ENCODE measurements around the gene IDH3G.
"Not testable (repeated sequence)": the region's sequence is repeated elsewhere in the genome, so short reads cannot be mapped to it uniquely, and the experiment has no call there.

The IDH3G gene

DNA sequence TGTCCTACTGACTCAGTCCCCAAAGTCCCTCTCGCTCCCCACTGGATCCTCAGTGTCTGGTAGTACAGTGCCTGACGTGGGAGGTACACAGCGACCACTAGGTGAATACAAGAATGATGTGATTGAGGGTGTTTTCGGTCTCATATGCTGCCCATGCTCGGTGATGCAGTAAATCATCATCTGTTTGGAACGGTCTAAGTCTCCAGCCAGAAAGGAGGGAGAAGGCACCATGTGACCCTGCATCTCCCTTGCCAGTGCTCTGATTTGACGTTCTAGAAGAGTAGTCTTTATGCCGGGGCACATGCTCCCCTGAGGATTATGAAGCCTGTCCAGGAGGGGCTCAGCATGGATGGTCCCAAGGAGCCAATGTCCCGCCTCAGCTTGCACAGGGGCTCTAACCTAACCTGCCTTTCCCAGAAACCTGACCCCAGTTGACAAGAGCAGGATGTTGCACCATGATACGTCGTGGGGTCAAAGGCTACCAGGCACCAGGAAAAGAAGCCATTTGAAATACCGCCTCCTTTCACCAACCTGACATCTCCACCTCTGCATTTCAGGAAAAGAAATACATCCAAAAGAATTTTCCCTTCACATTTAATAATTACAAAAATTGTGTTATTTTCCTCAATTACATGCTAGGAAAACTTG, 43.9 kb downstream of the IDH3G start:
- H3K9me3 ChIP-seq (ENCODE audit: low read depth, low read length) = no peaks in the 10 kb centered on the region
- H3K36me3 ChIP-seq (ENCODE audit: insufficient read depth, low read length) = no peaks in the 10 kb centered on the region
- TF ChIP-seq EZH2 (IDR thresholded peaks at IDR 0.05) = no peak
- TF ChIP-seq POLR2AphosphoS5 (IDR thresholded peaks at IDR 0.05; ENCODE audit: borderline replicate concordance, low read depth, low read length) = no peak
- no peak for TF ChIP-seq FOXP2 (optimal IDR thresholded peaks at IDR 0.05; ENCODE audit: control extremely low read depth, extremely low read length, insufficient read depth)
- no peak overlapping the region for H3K4me3 ChIP-seq
- no peak overlapping the region for H3K9ac ChIP-seq (ENCODE audit: insufficient read length)
- no peak overlapping the region for H3K27ac ChIP-seq
- DNase-seq (ENCODE audit: low read depth, low spot score) = no peak

DNA sequence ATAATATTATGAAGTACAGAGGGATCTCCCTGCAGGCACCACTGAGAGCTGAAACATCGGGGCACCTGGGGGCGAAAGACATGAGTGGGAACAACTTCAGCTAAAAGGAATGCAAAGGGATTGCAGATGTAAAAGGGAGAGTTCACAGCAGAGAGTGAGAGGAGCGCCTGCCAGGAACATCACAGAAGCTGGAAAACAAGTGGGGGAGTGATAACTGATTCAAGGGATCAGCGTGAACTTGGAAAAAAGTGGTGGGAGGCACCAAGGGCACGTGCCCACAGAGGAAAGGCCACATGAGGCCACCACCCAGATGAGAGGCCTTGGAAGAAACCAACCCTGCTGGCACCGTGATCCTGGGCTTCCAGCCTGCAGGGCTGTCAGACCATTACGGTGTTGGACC, 45.2 kb downstream of the IDH3G start:
- H3K4me3 ChIP-seq; H3K36me3 ChIP-seq (ENCODE audit: insufficient read depth, low read length); DNase-seq (ENCODE audit: low read depth, low spot score); H3K27ac ChIP-seq; H3K9ac ChIP-seq (ENCODE audit: insufficient read length); H3K9me3 ChIP-seq (ENCODE audit: low read depth, low read length): not testable (repeated sequence)

DNA sequence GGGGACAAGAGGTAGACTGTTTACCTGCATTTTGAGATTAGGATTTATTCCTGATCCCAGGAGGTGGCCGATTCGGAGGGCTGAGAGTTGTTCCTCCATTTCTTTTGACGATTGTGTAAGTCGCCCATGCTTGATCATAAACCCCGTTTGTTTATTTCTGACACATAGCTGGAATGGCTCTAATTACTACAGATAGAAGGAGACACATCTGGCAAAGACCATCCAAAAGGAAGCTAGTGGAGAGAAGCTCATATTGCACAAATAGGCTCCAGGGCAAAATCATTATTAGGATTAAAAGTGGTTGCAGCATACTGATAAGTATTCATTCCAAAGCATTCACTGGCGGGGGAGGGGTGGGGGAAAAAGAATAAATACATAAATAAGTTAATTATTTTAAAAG, 47.2 kb downstream of the IDH3G start:
- not testable (repeated sequence) for H3K36me3 ChIP-seq (ENCODE audit: insufficient read depth, low read length); DNase-seq (ENCODE audit: low read depth, low spot score); H3K4me3 ChIP-seq

DNA sequence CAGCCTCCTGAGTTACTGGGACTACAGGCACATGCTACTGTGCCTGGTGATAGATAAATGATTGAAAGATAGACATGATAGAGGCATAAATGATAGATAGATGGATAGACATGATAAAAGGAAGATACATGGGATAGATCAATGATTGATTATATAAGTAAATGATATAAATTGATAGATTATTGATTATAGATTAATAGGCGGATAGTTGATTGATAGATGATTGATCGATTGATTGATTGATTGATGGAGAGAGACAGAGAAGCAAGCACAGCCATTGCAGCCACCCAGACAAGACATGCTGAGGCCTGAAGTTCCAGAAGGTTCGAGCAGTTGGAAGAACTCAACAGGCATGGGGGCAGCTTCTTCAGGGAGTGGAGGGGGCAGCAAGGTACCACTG, 47.8 kb downstream of the IDH3G start:
- Histone ChIP-seq H3K9ac (ENCODE audit: insufficient read length) (no peak overlapping the region), H3K36me3 (ENCODE audit: insufficient read depth, low read length) (no peaks in the 10 kb centered on the region), H3K27ac (no peak overlapping the region), H3K9me3 (ENCODE audit: low read depth, low read length) (no peaks in the 10 kb centered on the region), H3K4me3 (no peak overlapping the region)
- DNase-seq (ENCODE audit: low read depth, low spot score) = no peak
- TF ChIP-seq POLR2AphosphoS5 (IDR thresholded peaks at IDR 0.05; ENCODE audit: borderline replicate concordance, low read depth, low read length) (no peak), EZH2 (IDR thresholded peaks at IDR 0.05) (no peak), FOXP2 (optimal IDR thresholded peaks at IDR 0.05; ENCODE audit: control extremely low read depth, extremely low read length, insufficient read depth) (no peak)

More for the DNA sequence above, 47.2 kb downstream of the IDH3G start:
- H3K9me3 ChIP-seq (ENCODE audit: low read depth, low read length); H3K27ac ChIP-seq; H3K9ac ChIP-seq (ENCODE audit: insufficient read length): not testable (repeated sequence)

DNA sequence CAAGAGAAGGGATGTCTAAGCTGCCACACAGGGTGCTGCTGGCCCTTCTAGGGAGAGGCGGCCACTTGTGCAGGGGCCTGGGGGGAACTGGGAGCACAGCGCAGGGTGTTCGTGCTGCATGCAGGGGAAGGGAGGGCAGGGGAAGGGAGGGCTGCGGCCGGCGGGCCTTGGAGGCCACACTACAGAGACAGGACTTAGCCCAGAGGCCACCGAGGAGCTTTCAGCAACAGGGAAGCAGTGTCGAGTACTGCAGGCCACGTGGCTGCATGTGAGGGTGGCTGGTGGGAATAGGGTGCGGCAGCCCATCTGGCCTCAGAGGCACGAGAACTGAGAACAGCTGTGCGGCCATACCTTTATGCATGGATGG, 49.1 kb downstream of the IDH3G start:
- not testable (repeated sequence) for H3K36me3 ChIP-seq (ENCODE audit: insufficient read depth, low read length); DNase-seq (ENCODE audit: low read depth, low spot score); H3K9me3 ChIP-seq (ENCODE audit: low read depth, low read length); H3K4me3 ChIP-seq; H3K9ac ChIP-seq (ENCODE audit: insufficient read length); H3K27ac ChIP-seq

DNA sequence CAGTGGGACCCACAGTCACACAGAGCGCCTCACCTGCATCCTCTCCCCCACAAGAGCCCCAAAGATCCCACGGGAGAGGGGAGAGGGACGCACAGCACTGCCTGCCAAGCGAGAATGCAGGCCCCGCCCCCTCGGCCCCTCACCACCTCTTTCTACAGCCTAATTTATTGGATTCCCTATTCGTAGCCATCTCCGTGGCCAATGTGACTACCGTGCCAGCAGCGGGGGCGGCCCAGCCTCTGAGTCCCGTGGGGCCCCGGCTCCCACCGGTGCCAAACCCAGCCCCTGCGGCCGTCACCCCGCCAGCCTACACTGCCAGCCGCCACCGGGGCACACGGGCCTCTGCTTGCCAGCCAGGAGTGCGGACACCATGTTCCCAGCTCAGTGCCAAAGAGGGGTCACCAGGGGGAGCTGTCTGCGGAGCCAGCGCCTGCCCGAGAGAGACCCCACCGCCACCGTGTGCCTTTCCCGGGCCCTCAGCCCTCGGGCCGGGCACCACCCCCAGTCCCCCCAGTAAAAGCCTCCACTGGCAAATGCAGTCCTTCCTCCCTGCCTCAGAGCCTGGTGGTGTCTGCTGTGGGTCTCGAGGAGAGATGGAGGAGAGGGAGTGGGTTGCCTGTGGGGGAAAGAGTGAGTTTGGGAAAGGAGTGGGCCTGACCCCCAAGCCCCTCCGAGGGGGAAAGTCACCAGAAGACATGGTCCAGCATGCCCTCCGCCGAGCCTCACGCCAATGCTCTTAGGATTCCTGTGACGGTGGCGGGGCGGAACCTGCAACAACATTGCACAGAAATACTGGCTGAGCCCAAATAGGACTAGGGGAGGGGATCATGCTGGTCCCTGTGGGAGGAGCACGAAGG, 49.7 kb downstream of the IDH3G start:
- no peak for DNase-seq (ENCODE audit: low read depth, low spot score)
- Histone ChIP-seq H3K36me3 (ENCODE audit: insufficient read depth, low read length) (no peaks in the 10 kb centered on the region), H3K9me3 (ENCODE audit: low read depth, low read length) (no peaks in the 10 kb centered on the region), H3K27ac (no peak overlapping the region), H3K9ac (ENCODE audit: insufficient read length) (no peak overlapping the region), H3K4me3 (no peak overlapping the region)
- no peak for TF ChIP-seq POLR2AphosphoS5 (IDR thresholded peaks at IDR 0.05; ENCODE audit: borderline replicate concordance, low read depth, low read length)
- TF ChIP-seq FOXP2 (optimal IDR thresholded peaks at IDR 0.05; ENCODE audit: control extremely low read depth, extremely low read length, insufficient read depth) = no peak
- no peak for TF ChIP-seq EZH2 (IDR thresholded peaks at IDR 0.05)

DNA sequence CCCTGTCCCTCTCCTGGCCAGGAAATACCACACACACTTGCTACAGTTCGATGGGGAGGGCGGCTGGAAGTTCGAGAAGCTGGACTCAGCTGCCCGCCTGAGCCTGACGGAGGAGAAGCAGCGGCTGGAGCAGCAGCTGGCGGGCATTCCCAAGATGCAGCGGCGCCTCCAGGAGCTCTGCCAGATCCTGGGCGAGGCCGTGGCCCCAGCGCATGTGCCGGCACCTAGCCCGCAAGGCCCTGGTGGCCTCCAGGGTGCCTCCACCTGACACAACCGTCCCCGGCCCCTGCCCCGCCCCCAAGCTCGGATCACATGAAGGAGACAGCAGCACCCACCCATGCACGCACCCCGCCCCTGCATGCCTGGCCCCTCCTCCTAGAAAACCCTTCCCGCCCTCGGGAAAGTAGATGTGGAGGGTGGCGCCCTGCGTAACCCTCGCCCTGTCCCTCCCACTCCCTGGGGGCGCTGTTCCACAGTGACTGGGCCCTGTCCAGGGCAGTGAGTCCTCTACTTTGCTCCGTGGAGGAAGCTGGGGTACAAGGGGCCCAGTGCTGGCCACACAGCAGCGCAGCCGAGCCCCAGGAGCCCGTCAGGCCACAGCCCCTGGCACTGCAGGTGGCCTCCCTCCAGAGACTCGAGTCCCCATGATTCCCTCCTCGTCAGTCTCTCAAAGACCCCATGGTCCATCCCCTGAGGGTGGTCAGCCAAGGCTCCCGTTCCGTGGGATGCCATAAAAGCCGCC, 50.5 kb downstream of the IDH3G start:
- DNase-seq (ENCODE audit: low read depth, low spot score); H3K4me3 ChIP-seq: not testable (repeated sequence)

DNA sequence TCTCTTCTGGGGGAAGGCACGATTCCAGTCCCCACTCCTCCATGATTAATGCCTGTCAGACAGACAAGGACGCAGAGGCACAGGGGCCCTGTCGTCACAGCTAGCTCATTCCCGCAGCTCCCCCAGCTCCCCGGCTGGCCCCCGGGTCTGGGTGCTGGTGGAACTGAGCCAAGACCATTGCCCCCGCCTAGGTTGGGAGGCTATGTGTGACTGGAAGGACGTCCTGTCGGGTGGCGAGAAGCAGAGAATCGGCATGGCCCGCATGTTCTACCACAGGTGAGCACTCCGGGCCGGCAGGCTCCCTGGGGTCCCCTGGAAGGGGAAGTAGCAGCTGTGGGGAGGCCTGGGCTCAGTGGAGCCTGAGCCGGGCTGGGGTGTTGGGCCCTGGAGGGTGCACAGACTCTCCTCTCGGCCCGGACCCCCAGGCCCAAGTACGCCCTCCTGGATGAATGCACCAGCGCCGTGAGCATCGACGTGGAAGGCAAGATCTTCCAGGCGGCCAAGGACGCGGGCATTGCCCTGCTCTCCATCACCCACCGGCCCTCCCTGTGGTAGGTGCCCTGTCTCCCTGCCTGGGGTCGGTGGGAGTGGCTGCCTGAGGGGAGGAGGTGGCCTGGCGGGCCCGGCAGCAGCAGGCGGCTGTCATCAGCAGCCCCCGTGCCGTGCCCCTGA, 51.2 kb downstream of the IDH3G start:
- not testable (repeated sequence) for H3K36me3 ChIP-seq (ENCODE audit: insufficient read depth, low read length); H3K4me3 ChIP-seq; DNase-seq (ENCODE audit: low read depth, low spot score); H3K27ac ChIP-seq; H3K9me3 ChIP-seq (ENCODE audit: low read depth, low read length); H3K9ac ChIP-seq (ENCODE audit: insufficient read length)

More for the DNA sequence above, 50.5 kb downstream of the IDH3G start:
- H3K9me3 ChIP-seq (ENCODE audit: low read depth, low read length); H3K27ac ChIP-seq; H3K36me3 ChIP-seq (ENCODE audit: insufficient read depth, low read length); H3K9ac ChIP-seq (ENCODE audit: insufficient read length): not testable (repeated sequence)

DNA sequence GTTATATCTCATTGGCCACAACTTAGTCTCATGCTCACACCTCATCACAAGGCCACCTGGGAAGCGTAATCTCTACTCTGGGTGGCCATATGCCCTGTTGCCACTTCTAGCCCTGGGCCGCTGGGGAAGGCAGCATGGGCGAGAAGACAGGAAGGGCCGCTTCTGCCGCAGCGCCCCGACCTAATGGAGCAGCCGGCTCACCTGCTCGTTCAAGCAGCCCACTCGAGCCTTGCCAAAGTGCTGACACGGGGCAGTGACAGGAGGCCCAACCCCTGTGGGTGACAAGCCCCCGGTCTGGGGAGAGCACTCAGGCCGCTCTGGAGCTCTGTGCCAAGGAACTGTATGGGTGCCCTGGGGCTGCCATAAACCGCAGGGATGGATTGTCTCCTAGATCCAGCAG, 52.1 kb downstream of the IDH3G start:
- not testable (repeated sequence) for H3K36me3 ChIP-seq (ENCODE audit: insufficient read depth, low read length); H3K4me3 ChIP-seq; DNase-seq (ENCODE audit: low read depth, low spot score); H3K9me3 ChIP-seq (ENCODE audit: low read depth, low read length); H3K27ac ChIP-seq; H3K9ac ChIP-seq (ENCODE audit: insufficient read length)
